HG02970 (cell line): ENCODE results near the gene FGL2.
"Not testable (repeated sequence)": the region's sequence is repeated elsewhere in the genome, so short reads cannot be mapped to it uniquely, and the experiment has no call there.

Experiments used
- ATAC-seq: cut with Tn5 transposase; IDR thresholded peaks from one replicate; pipeline ENCODE4 v1.9.1; 2021; ENCODE audit warnings: mild to moderate bottlenecking, moderate library complexity, moderate number of reproducible peaks; ENCODE audit not compliant: unreplicated experiment, low FRiP score

The FGL2 gene

DNA sequence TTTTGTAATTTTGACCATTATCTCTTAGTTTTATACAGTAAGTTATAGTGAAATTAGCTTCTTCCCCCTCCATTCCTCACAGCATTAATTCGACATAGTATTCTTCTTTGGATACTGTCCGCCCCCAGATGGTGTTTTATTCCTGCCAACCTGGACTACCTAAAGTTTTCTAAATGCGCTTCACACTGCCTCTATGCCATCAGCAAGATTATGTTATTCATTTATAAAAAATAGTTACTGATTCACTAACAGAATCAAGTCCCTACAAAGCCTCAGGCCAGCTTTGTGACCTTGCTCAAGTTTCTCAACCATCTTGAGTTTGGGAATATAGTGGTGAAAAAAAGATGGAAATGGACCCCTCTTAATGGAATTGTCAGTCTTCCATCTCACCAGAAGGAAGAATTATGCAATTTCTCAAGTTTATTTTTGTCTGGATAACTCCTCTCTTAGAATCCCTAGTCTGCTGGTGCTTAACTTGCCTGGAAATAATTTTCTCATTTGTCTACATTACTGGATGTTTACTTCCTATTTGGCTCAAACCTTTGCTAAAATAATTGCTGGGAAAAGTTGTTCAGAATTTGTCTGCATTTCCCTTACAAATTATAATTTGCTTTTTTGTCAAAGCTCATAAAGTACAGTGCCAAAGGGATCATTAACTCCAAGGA is 16.7 kb upstream of the FGL2 start:
- ATAC-seq, result no peak

- ATAC-seq, result no peak
Observed at GRCh38 chr7:77209479-77210139, 10.0 kb upstream of the FGL2 start.

- no peak for ATAC-seq
Observed at GRCh38 chr7:77208416-77208815, 8.8 kb upstream of the FGL2 start.

GRCh38 chr7:77205706-77206105 is 6.1 kb upstream of the FGL2 start:
- no peak for ATAC-seq

GRCh38 chr7:77202481-77202976 is 2.9 kb upstream of the FGL2 start:
- peak; percentile 81 for ATAC-seq

DNA sequence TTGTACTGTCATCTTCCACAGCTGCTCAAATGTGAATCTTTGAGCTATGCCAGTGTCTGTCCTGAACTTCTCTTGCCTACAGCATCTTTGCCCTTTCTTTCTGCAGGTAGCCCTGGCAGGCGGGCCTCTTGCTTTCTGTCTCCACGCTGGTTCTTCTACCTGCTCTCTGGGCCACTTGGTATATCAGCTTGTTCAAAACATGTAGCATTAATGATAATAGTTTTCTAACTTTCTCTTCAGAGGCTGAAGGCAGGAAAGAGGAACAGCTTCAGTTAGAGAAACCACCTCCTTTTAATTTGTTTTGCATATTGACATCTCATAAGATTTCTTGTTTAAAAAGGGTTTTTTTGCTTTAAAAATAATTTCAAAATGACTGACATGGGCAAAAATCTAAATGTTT is 923 bp upstream of the FGL2 start:
- no peak for ATAC-seq

DNA sequence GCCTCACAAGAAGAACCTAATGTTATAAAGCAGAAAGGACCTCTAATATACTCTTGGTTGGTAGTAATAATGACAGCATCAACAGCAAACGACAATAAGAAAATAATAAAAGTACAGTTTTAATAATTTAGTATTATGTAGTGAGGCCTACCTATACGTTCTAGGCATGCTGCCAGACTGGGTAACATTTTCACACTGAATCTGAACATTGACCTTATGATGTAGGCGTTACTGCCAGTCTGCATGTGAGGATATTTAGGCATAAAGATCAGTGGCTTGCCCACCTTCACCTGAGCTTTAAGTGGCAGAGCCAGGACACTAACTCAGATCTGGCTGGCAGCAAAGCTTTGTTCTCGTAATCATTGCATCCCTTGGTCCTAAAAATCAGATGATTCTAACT is 2.5 kb downstream of the FGL2 start:
- no peak for ATAC-seq

DNA sequence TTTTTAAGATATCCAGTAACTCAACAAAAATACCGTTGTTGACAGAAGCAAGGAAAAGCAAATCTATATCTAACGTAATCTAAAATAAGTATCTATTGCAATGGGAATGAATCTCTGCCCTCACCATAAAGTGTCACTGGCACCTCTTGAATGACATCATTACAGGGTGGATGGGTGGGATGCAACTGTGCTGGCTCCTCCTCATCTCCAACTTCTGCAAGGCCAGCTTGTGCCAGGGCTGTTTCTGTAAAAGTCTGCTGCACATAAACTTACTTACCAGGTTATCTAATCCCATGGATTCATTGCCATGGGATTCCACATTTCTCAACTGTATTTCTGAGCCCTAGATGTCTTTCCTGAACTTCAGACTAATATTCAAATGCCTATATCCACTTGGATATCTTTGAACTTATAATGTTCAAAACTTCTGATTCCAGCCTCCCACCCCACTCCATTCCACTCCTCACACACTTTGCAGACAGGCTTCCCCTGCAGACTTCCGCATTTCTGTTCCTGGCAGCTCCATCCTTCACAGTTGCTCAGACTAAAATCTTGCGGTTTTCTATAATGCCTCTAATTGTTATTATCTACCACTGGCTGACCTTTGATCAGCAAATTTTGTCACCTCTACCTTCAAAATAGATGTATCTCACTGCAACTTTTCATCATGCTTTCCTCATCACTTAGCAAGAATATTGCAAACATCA is 10.7 kb downstream of the FGL2 start:
- no peak for ATAC-seq

GRCh38 chr7:77185866-77186265 is 13.8 kb downstream of the FGL2 start:
- ATAC-seq, result no peak

- ATAC-seq, result no peak
Observed at GRCh38 chr7:77184990-77185389, 14.6 kb downstream of the FGL2 start.

GRCh38 chr7:77184463-77184862 is 15.2 kb downstream of the FGL2 start:
- ATAC-seq, result no peak

DNA sequence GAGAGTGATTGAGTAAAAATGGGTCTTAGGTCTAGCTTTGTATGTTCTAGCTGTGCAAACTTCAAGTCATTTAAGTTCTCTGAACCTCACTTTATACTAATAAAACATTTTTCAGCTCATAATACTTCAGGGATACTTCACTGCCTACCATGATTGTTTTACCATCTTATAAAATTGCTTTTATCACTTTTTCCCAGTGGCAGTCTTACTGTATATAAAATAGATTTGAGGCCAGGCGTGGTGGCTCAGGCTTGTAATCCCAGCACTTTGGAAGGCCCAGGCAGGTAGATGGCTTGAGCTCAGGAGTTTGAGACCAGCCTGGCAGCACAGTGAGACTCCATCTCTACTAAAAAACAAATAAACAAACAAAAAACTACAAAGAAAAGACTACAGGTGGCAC is 17.4 kb downstream of the FGL2 start:
- no peak for ATAC-seq

DNA sequence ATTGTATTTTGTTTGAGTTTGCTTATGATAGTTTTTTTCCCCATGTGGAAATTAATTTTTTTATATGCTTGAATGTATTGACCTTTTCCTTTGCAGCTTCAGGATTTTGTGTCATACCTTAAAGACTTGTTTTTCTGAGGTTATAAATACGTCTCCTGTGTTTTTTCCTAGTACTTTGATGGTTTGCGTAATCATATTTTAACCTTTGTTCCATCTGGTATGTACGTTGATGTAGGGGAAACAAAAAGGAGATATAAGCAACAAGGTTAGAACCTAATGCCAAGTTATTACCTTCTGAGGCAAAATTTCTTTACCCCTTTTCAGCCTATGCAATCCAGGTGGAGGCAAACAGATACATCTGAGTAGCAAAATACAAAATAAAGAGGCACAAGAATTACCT is 17.9 kb downstream of the FGL2 start:
- ATAC-seq, result no peak

- ATAC-seq, result no peak
Observed at GRCh38 chr7:77181015-77181595, 18.5 kb downstream of the FGL2 start.

DNA sequence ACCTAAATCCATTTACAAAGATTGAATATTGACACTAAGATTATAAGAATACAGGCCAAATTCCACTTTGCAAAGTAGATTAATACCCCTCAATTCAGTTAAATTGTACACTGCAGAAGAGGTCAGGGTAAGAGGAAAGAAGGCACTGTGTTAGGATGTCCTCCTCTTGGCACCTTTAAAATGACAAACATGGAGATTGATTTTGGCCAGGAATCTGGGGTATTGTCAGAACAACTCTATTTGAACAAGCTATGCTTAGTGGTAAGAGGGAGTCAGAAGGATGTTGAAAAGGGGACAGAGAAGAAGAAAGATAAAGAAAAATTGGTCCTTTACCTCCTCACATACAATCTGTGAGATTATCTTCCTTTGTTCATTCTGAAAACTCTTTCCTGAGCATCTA is 21.6 kb downstream of the FGL2 start:
- ATAC-seq, result not testable (repeated sequence)

DNA sequence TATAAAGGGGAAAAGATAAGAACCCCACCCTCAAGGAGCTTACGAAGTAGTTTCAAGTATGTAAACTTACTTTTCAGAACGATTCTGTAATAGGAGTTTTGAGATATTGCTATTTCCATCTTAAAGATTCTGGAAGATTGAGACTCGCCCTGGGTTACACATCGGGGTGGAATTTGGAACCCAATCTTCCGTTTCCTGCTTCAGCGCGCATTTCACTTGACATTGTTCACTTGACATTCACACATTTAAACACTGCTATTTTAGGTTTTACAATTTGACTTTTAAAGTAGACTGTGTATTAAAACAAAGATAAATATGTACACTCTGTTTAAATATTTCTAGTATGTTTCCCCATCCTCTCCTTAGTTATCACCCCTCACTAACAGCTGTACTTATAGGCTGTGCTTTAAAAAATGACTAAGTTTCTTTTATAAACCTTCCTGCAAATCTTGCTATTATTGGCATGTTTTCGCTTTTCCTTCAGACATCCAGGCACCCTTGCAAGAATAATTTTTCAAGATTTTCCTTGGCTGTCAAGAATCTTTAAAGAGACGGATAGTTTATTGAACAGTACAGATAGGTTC is 22.2 kb downstream of the FGL2 start:
- ATAC-seq, result not testable (repeated sequence)

DNA sequence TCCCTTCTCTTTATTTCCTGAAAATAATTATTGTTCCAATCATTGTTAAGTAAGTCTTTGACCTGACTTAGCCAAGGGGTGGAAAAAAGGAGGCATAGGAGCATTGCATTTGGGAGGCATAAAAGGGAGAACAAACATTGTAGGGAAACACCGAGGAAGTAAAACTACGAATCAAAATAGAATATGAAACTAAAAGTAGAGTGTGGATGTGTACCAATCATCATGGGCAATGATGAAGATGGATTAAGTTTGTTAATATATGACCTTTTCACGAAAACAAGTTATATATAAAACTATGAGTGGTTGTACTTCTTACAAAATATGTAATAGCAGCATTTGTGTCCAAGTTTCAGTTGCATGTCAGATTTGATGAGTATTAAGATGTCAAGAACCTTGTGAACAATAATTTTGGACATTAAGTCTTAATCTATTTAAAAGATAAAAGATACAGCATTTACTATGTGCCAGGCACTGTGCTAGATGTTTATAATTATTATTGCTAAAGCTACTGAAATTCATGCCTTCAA is 24.3 kb downstream of the FGL2 start:
- peak; percentile 64 for ATAC-seq

GRCh38 chr7:77174418-77174817 is 25.2 kb downstream of the FGL2 start:
- ATAC-seq, result not testable (repeated sequence)

DNA sequence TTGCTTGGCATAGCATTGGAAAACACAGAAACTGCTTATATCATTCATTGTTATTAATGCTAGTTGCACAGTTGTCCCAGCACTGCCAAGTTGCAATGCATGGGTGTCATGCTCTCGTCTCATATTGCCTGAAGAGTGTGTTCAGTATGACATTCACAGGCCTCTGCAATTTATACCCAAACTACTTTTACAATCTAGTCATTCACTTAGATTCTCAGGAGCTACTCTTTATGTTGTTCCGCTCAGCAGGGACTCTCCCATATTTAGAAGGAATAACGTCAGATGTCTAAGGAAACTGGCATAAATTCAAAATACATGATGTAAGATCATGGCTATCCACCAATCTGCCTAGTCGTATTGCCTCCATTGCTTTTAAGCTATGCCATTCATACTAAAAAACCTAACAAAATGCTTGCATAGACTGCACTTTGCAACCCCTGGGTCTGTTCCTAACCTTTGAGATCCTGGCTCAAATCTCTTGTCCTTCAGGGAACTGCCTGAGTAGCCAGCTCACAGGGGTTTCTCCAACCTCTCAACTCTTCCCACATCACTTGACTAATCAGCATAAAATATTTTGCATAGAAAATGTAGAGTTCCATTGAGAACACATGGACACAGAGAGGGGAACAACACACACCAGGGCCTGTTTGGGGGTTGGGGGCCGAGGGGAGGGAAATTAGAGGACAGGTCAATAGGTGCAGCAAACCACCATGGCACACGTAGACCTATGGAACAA is 27.0 kb downstream of the FGL2 start:
- ATAC-seq, result not testable (repeated sequence)

- not testable (repeated sequence) for ATAC-seq
Observed at GRCh38 chr7:77171073-77171472, 28.5 kb downstream of the FGL2 start.
